ENCODE results near the gene PSMB5. TPM values are rescaled to one million over a fixed set of nuclear protein-coding genes. Genes with fewer than 3 reads are reported as not detected.

The PSMB5 gene
- total and polyA plus RNA-seq, 2 of the 13 experiments (the other 11 are each of a cell fraction or from before 2014, with no cell fraction given), result 705 to 871 TPM

GRCh38 chr14:22978487-22978837 is 56.2 kb downstream of the PSMB5 start (continued):
- TF ChIP-seq, protein P1, sequence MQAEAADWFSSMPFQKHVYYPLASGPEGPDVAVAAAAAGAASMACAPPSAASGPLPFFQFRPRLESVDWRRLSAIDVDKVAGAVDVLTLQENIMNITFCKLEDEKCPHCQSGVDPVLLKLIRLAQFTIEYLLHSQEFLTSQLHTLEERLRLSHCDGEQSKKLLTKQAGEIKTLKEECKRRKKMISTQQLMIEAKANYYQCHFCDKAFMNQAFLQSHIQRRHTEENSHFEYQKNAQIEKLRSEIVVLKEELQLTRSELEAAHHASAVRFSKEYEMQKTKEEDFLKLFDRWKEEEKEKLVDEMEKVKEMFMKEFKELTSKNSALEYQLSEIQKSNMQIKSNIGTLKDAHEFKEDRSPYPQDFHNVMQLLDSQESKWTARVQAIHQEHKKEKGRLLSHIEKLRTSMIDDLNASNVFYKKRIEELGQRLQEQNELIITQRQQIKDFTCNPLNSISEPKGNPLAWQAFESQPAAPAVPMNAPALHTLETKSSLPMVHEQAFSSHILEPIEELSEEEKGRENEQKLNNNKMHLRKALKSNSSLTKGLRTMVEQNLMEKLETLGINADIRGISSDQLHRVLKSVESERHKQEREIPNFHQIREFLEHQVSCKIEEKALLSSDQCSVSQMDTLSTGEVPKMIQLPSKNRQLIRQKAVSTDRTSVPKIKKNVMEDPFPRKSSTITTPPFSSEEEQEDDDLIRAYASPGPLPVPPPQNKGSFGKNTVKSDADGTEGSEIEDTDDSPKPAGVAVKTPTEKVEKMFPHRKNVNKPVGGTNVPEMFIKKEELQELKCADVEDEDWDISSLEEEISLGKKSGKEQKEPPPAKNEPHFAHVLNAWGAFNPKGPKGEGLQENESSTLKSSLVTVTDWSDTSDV (CRISPR knock-in tag; IDR thresholded peaks at IDR 0.05), result no peak
- TF ChIP-seq NFIC (IDR thresholded peaks at IDR 0.05; ENCODE audit: low read length) (no peak), CEBPG (CRISPR knock-in tag; IDR thresholded peaks at IDR 0.05) (no peak), ZSCAN25 (CRISPR knock-in tag; IDR thresholded peaks at IDR 0.05) (no peak), ATF3 (CRISPR knock-in tag; IDR thresholded peaks at IDR 0.05) (no peak), MAFK (conservative IDR thresholded peaks at IDR 0.05 in 1 of 2, IDR thresholded peaks at IDR 0.05 in 1 of 2; ENCODE audit: low read length in 2 of 2) (no peak), ZBTB46 (CRISPR knock-in tag; IDR thresholded peaks at IDR 0.05; ENCODE audit: borderline replicate concordance) (0 out of 2 replicates have a peak, but pooled peaks have one; percentile 0), TOE1 (CRISPR knock-in tag; IDR thresholded peaks at IDR 0.05) (no peak), POLR2G (IDR thresholded peaks at IDR 0.05; ENCODE audit: low read depth, low read length) (no peak; the same call in 1 of the 2 replicates), NCOR1 (IDR thresholded peaks at IDR 0.05; ENCODE audit: borderline replicate concordance, low read length) (no peak), ZNF75D (CRISPR knock-in tag; IDR thresholded peaks at IDR 0.05; ENCODE audit: borderline replicate concordance) (no peak), PITX1 (CRISPR knock-in tag; IDR thresholded peaks at IDR 0.05) (no peak), ZNF207 (IDR thresholded peaks at IDR 0.05; ENCODE audit: borderline replicate concordance) (no peak), NR2F1 (CRISPR knock-in tag; IDR thresholded peaks at IDR 0.05) (peak in 1 of 2 experiments; percentile 18; a peak in 1 of 4 replicates), ZNF547 (CRISPR knock-in tag; IDR thresholded peaks at IDR 0.05) (peak; percentile 6; the same call in 1 of the 2 replicates), SIX1 (CRISPR knock-in tag; IDR thresholded peaks at IDR 0.05; ENCODE audit: borderline replicate concordance) (no peak), ADNP (CRISPR knock-in tag; IDR thresholded peaks at IDR 0.05) (no peak), ZBTB2 (CRISPR knock-in tag; IDR thresholded peaks at IDR 0.05; ENCODE audit: low read depth) (no peak), FOXA3 (CRISPR knock-in tag; IDR thresholded peaks at IDR 0.05) (peak; percentile 44; the same call in 1 of the 2 replicates)
- TF ChIP-seq, protein P2, sequence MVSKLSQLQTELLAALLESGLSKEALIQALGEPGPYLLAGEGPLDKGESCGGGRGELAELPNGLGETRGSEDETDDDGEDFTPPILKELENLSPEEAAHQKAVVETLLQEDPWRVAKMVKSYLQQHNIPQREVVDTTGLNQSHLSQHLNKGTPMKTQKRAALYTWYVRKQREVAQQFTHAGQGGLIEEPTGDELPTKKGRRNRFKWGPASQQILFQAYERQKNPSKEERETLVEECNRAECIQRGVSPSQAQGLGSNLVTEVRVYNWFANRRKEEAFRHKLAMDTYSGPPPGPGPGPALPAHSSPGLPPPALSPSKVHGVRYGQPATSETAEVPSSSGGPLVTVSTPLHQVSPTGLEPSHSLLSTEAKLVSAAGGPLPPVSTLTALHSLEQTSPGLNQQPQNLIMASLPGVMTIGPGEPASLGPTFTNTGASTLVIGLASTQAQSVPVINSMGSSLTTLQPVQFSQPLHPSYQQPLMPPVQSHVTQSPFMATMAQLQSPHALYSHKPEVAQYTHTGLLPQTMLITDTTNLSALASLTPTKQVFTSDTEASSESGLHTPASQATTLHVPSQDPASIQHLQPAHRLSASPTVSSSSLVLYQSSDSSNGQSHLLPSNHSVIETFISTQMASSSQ (IDR thresholded peaks at IDR 0.05; ENCODE audit: low read depth), result no peak
- TF ChIP-seq, protein P2 (CRISPR knock-in tag; IDR thresholded peaks at IDR 0.05; ENCODE audit: borderline replicate concordance), result 0 out of 2 replicates have a peak, but pooled peaks have one; percentile 2
